GM19240 (cell line): ENCODE results near the gene HSPA1B.
"Not testable (repeated sequence)": the region's sequence is repeated elsewhere in the genome, so short reads cannot be mapped to it uniquely, and the experiment has no call there.

Source experiments
- DNase-seq: peaks from one replicate; pipeline ENCODE4 v3.0.0; 2011; ENCODE audit warnings: low spot score; ENCODE audit not compliant: insufficient read length

Gene HSPA1B

DNA sequence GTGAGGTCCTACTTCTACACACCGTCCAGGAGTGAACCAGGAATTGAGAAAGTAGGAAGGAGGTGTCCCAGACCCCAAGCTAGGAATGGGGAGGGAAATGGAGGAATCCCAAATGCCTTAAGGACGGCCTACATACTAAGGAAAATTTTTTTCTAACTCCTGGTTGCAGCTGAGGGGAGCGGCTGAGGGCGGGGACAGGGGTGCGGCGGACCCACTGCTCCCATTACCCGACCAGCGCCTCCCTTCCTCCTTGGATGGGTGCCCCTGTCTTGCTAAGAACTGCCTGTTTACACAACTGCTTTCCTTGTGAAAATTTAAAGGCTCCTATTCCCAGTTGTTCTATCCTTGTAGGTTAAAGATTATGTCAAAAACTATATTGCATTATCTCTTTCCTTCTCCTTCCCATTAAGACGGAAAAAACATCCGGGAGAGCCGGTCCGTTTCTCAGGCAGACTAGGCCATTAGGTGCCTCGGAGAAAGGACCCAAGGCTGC, 699 bp upstream of the HSPA1B start:
- no peak for DNase-seq

DNA sequence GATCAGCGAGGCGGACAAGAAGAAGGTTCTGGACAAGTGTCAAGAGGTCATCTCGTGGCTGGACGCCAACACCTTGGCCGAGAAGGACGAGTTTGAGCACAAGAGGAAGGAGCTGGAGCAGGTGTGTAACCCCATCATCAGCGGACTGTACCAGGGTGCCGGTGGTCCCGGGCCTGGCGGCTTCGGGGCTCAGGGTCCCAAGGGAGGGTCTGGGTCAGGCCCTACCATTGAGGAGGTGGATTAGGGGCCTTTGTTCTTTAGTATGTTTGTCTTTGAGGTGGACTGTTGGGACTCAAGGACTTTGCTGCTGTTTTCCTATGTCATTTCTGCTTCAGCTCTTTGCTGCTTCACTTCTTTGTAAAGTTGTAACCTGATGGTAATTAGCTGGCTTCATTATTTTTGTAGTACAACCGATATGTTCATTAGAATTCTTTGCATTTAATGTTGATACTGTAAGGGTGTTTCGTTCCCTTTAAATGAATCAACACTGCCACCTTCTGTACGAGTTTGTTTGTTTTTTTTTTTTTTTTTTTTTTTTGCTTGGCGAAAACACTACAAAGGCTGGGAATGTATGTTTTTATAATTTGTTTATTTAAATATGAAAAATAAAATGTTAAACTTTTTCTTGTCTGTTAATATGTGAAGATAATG, 2.2 kb downstream of the HSPA1B start:
- no peak for DNase-seq

DNA sequence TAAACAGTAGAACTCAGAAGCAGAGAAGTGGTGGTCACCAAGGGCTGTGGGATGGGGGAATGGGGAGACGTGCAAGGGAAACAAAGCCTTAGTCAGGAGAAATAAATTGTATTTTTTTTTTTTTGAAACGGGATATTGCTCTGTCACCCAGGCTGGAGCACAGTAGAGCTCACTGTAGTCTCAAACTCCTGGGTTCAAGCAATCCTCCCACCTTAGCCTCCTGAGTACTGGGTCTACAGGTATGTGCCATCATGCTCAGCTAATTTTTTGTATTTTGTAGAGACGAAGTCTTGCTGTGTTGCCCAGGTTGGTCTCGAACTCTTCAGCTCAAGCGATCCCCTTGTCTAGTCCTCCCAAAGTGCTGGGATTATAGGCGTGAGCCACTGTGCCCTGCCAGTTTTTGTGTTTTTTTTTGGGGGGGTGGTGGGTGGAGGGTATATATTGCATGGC, 3.4 kb downstream of the HSPA1B start:
- DNase-seq, result no peak

DNA sequence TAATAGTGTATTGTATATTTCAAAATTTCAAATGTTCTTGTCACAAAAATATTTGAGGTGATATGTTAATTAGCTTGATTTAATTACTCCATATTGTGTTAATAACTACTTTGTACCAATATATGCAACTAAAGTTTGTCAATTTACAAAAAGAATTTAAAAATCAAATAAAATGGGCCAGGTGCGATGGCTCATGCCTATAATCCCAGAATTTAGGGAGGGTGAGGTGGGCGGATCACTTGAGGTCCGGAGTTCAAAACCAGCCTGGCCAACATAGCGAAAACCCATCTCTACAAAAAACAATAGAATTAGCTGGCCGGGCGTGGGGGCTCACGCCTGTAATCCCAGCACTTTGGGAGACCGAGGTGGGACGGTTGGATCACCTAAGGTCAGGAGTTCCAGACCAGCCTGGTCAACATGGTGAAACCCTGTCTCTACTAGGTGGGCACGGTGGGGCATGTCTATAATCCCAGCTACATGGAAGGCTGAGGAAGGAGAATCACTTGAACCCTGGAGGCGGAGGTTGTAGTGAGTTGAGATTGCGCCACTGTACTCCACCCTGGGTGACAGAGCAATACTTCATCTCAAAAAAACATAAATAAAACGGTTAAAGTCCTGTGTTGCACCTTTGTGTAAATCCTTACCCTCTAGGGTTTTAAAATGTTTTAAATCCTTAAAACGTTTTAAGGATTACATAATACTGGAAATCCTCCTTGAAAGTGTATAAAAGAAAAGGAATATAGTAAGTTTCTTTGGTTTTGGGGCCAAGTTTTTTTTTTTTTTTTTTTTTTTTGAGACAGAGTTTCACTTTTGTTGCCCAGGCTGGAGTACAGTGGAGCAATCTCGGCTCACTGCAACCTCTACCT, 4.0 kb downstream of the HSPA1B start:
- DNase-seq, result no peak

DNA sequence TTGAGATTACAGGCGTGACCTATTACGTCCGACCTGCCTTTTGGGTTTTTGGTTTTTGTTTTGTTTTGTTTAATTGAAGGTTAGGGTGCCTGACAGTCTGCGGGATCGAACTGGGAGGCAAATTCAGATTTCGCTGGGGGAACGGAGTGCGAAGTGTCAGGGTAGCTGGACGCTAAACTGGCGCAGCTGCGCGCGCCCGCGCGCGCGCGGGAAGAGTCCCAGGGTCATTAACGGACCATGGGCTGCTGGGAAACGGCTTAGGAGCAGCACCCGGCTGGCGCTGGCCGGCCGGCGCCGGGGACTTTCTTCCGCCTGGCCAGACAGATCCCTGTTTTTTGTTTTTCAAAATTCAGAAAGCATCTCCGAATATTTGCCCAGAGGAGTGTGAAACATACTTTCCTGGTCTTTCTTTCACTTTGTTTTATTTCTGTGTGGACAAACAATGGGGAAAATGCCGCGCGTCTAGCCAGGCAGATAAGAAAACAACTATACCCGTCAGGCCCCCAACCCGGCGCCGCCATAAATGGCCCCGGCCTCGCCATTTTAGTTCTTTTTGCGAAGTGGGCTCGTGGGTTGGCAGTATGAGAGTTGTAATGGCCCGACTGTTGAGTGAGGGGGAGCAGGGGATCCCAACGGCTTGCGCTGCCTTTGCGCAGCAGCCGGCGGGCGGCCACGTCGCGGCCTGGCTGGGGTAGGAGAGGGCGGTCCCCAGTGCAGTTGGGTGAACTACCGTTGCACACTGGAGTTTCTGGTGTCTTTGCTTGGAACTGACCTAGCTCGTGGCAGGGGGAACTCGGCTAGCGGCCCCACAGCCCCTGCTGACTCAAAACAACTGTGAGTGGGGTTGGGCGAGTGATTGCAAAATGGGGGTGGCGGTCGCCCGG, 7.1 kb downstream of the HSPA1B start:
- no peak for DNase-seq

DNA sequence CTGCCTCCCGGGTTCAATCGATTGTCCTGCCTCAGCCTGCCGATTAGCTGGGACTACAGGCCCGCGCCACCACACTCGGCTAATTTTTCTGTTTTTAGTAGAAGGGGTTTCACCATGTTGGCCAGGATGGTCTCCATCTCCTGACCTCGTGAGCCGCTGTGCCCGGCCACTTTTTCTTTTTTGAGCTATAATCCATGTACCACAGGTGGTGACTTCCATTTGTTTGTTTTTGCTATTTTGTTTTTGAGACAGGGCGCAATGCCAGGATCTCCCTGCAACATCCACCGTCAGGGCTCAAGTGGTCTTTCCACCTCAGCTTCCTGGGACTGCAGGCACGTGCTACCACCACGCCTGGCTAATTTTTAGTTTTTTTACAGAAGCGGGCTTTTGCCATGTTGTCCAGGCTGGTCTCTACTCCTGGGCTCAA, 8.5 kb downstream of the HSPA1B start:
- no peak for DNase-seq

DNA sequence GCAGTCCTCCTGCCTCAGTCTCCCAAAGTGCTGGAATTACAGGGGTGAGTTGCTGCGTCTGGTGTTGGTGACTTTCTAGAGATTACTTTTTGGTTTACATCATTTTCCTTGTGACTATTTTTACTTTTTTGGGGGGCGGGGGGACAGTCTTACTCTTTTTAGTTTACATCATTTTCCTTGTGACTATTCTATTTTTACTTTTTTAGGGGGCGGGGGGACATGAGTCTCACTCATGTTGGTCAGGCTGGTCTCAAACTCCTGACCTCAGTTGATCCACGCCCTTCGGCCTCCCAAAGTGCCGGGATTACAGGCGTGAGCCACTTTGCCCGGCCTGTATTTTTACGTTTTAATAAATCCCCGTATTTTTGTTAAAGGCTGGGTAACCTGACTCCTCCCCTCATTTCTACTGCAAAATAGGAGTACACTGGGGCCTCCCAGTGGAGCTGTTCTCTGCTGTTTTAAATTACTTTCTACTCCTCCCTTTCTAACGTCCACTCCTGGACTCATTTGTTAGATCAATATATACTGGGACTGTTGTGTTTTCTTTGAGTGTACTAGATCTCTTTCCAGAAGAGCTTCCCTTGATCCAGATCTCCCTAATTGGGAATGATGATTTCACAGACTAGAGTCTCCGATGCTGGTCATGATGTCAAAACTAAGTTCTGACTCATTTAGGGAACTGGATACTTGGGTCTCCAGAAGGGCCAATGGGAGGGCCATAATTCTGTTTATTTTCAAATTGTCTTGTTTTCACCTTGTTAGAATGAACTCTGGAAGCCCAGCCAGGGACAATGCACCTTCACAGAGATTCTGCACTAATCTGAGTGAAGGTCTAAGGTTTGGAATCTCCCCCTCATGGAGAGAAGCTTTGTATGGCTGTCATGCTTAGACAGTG, 9.2 kb downstream of the HSPA1B start:
- no peak for DNase-seq

DNA sequence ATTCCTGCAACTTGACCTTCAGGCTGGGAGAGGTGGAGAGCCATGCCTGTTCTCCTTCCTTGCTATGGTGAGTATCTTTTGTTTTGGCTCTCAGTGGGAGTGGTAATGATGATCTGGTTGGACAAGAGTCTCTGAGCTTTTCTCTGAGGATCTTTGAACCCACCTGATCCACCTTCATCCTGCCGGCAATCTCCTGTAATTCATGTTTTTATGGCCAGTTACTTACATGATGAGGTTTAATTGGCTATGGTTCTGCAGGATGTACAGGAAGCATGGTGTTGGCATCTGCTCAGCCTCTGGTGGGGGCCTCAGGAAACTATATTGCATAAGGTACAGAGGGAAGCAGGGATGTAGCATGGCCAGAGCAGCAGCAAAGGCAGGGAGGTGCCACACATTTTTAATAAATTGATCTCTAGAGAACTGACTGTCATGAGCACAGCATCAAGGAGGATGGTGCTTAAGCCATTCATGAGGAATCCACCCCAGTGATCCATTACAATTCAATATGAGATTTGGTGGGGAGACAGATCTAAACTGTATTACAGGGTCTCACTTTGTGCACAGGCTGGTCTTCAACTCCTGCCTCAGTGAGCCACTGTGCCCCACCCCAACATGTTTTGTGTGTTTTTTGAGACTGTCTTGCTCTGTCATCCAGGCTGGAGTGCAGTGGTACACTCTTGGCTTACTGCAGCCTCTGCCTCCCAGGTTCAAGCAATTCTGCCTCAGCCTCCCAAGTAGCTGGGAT, 10.0 kb downstream of the HSPA1B start:
- no peak for DNase-seq

DNA sequence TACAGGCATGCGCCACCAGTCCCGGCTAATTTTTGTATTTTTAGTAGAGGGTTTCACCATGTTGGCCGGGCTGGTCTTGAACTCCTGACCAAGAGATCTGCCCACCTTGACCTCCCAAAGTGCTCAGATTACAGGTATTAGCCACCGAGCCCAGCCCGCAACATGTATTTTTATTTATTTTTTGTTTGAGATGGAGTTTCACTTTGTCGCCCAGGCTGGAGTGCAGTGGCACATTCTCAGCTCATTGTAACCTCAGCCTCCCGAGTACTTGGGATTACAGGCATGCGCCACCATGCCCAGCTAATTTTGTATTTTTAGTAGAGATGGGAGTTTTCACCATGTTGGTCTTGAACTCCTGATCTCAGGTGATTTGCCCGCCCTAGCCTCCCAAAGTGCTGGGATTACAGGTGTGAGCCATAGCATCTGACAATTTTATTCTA, 10.6 kb downstream of the HSPA1B start:
- not testable (repeated sequence) for DNase-seq

DNA sequence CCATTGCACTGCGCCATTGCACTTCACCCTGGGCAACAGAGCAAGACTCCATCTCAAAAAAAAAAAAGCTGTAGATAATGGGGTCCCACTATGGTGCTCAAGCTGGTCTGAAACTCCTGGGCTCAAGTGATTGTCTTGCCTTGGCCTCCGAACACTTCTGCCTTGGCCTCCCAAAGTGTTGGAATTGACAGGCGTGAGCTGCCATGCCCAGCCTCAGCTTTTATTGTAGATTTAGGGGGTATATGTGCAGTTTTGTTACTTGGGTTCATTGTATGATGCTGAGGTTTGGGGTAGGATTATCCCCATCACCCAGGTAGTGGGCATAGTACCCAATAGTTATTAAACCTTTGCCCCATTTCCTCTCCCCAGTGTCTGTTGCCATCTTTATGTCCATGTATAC, 11.4 kb downstream of the HSPA1B start:
- DNase-seq, result no peak

DNA sequence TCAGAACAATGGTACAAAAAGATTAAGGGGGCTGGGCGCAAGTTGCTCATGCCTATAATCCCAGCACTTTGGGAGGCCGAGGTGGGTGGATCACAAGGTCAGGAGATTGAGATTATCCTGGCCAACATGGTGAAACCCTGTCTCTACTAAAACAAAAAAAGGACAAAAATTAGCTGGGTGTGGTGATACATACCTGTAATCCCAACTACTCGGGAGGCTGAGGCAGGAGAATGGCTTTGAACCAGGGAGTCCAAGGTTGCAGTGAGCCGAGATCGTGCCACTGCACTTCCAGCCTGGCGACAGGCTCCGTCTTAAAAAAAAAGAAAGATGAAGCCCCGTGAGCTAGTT, 12.2 kb downstream of the HSPA1B start:
- DNase-seq, result not testable (repeated sequence)

DNA sequence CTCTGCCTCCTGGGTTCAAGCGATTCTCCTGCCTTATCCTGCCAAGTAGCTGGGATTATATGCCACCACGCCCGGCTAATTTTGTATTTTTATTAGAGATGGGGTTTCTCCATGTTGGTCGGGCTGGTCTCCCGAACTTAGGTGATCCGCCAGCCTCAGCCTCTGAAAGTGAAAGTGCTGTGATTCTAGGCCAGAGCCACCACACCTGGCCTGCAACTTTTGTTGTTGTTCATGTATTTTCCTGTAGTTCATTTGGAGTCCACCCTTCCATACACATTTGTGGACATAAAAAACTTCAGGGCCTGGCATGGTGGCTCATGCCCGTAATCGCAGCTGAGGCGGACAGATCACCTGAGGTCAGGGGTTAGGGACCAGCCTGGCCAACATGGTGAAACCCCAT, 14.5 kb downstream of the HSPA1B start:
- no peak for DNase-seq

DNA sequence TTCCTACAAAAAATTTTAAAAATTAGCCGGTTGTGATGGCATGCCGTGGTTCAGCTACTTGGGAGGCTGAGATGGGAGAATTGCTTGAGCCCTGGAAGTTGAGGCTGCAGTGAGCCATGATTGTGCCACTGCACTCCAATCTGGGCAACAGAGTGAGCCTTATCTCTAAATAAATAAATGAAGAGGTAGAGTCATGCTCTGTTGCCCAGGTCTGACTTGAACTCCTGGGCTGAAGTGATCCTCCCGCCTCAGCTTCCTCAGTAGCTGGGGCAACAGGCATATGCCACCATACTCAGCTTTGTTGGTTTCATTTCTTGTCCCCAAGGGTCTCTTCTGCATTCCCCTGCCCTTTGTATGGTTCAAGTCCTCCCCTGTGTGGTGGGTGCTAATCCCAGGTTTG, 17.0 kb downstream of the HSPA1B start:
- DNase-seq, result no peak

DNA sequence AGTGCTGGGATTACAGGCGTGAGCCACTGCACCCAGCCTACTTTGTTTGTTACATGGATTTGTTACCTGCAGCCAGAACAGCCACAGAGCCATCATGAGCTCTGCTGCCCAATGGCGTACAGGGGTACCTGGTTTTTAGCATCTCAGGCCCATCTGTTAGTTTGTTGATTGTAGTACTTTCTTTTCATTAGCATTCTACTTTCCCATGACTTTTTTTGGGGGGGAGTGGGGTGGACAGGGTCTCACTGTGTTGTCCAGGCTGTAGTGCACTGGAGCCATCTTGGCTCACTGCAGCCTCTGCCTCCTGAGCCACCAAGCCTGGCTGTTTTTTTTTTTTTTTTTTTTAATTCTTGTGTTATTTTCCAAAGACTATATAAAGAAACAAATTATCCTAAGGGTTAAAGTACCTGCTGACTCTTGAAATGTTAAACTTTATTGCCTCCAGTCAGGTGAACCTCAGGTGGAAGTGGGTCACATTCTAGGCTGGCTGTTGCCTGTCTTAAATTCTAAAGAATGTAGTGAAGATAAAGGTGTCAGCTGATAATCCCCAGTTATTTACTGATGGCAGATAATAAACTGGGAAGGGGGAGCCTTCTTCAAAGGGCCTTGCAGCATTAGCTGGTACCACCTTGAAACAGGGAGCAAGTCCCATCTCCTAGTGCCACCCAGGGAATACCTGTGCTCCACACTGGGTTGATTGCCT, 19.9 kb downstream of the HSPA1B start:
- DNase-seq, result no peak

DNA sequence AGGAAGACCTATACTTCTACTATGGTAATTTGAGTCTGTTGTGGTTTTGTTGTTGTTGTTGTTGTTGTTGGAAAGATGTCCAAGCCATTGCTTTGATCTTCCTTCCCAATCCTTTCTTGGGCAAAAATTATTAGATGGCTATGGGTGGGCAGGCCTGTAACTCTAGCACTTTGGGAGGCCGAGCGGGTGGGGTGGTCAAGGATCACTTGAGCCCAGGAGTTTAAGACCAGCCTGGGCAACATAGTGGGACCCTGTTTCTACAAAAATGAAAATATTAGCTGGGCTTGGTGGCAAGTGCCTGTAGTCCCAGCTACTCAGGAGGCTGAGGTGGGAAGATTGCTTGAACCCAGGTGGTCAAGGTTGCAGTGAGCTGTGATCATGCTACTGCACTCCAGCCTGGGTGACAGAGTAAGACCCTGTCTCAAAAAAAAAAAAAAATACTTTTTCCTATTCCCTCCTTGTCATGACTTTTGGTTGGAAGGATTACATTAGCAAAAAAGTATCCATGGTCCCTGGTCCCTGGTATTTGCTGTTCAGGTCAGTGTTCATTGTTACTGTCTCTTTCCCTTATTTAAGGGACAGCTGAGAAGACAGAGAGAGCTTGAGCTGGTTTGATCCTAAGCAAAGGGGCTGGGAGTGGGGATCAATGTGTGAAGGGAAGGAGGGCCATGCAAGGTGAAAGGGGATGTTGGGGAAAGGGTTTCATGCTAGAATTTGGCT, 23.4 kb downstream of the HSPA1B start:
- no peak for DNase-seq

DNA sequence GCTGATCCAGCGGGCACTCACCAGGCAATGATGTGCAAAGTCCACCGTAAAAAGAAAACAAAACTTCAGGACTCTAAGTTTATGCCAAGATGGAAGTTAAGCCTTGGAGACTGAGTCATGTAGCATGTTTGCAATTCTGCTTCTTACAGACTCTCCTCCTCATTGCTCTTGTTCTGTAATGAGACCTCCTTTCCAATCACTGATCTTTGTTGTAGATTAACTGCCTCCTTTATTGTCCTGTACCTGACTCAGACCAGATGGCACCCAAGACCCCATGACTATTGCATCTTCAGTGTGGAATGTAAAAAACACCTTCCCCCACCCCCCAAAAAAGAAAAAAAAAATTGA, 23.9 kb downstream of the HSPA1B start:
- DNase-seq, result no peak

DNA sequence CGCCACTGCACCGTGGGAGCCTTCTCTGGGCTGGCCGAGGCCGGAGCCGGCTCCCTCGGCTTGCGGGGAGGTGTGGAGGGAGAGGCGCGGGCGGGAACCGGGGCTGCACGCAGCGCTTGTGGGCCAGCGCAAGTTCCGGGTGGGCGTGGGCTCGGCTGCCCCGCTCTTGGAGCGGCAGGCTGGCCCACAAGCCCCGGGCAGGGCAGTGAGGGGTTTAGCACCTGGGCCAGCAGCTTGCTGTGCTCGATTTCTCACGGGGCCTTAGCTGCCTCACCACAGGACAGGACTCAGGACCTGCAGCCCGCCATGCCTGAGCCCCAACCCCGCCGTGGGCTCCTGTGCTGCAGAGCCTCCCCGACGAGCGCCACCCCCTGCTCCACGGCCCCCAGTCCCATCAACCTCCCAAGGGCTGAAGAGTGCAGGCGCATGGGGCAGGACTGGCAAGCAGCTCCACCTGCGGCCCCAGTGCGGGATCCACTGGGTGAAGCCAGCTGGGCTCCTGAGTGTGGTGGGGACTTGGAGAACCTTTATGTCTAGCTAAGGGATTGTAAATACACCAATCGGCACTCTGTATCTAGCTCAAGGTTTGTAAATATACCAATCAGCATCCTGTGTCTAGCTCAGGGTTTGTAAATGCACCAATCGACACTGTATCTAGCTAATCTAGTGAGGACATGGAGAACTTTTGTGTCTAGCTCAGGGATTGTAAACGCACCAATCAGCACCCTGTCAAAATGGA, 24.6 kb downstream of the HSPA1B start:
- not testable (repeated sequence) for DNase-seq

DNA sequence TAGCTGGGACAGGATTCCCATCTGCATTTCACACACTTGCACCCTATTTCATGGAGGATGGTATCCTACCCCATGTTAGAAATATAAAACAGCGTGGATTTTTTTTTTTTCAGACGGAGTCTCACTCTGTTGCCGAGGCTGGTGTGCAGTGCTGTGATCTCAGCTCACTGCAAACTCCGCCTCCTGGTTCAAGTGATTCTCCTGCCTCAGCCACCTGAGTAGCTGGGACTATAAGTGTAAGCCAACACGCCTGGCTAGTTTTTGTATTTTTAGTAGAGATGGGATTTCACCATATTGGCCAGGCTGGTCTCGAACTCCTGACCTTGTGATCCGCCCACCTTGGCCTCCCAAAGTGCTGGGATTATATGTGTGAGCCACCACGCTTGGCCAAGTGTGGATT, 30.2 kb downstream of the HSPA1B start:
- DNase-seq, result not testable (repeated sequence)
